C4-2B (cell line): ENCODE data around the gene PARD3.
"Not testable (repeated sequence)": the region's sequence is repeated elsewhere in the genome, so short reads cannot be mapped to it uniquely, and the experiment has no call there.

ENCODE experiments used
- H3K27ac ChIP-seq: fragments of 450-650 bp; 2 replicates; pipeline ENCODE4 v1.5.1; 2017
- CTCF ChIP-seq: fragments of 450-650 bp; conservative IDR thresholded peaks from 2 replicates; pipeline ENCODE4 v1.5.1; 2017; ENCODE audit warnings: mild to moderate bottlenecking
- ZFX ChIP-seq: fragments of 450-650 bp; IDR thresholded peaks from 2 replicates; pipeline ENCODE4 v1.6.1; 2017

The PARD3 gene

GRCh38 chr10:34854147-34854601 lies 39.1 kb upstream of the PARD3 start:
- H3K27ac ChIP-seq, result no peak overlapping the region
- TF ChIP-seq ZFX, result no peak
- TF ChIP-seq CTCF, result no peak

DNA sequence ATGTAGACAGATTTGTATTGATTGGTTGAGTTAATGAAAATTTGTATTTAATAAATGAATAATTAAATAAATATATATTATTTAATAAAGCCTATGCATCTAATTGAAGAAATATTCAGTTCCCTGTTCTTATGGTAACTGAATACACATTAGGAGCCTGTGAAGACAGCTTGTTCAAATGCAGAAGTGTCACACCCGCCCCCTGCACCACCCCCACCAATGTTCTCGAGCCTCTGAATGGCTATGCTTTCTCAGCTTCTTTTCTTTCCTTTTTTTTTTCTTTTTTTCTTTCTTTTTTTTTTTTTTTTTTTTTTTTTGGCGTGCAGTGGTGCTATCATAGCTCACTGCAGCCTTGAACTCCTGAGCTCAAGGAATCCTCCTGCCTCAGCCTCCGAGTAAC lies 38.3 kb upstream of the PARD3 start:
- TF ChIP-seq CTCF (no peak), ZFX (no peak)
- no peak overlapping the region for H3K27ac ChIP-seq

- TF ChIP-seq ZFX (no peak), CTCF (no peak)
- H3K27ac ChIP-seq, result no peak overlapping the region
These were observed 35.5 kb upstream of the PARD3 start for GRCh38 chr10:34850558-34850957.

GRCh38 chr10:34850036-34850435 lies 34.9 kb upstream of the PARD3 start:
- TF ChIP-seq CTCF (no peak), ZFX (no peak)
- H3K27ac ChIP-seq, result no peak overlapping the region

GRCh38 chr10:34845070-34845469 lies 30.0 kb upstream of the PARD3 start:
- no peak overlapping the region for H3K27ac ChIP-seq
- TF ChIP-seq CTCF, result no peak
- TF ChIP-seq ZFX, result no peak

DNA sequence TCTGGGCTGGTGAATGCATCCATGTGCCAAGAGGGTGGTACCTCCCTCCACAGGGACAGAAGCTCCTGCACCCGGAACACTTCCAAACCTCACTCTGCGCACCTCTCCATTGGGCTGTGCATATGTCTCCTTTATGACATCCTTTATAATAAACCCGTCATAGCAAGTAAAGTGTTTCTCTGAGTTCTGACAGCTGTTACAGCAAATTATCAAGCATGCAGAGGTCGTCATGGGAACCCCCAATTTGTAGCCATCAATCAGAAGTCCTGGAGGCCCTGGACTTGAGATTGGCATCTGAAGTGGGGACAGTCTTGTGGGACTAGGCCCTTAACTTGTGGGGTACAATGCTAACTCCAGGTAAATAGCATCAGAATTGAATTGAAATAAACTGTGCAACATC lies 29.4 kb upstream of the PARD3 start:
- TF ChIP-seq ZFX (no peak), CTCF (no peak)

GRCh38 chr10:34843470-34843869 lies 28.4 kb upstream of the PARD3 start:
- not testable (repeated sequence) for H3K27ac ChIP-seq

More for the DNA sequence above, 29.4 kb upstream of the PARD3 start:
- H3K27ac ChIP-seq, result no peak overlapping the region

DNA sequence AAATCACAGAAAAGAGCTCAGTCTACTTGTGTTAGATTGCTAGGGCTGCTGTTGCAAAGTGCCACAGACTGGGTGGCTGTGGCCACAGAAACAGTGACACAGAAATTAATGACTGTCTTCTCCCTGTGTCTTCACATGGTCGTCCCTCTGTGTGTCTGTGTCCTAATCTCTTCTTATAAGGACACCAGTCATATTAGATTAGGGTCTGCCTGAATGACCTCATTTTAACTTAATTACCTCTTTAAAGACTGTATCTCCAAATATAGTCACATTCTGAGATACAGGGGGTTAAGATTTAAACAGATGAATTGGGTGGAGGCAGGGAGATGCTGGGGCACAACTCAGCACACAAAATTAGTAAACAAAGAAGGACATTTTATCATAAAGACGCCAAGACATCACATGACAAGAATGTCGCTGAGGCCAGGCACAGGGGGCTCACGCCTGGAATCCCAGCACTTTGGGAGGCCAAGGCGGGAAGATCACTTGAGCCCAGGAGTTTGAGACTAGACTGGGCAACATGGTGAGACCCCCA lies 23.3 kb upstream of the PARD3 start:
- peak overlapping the region; percentile 22 for H3K27ac ChIP-seq
- TF ChIP-seq CTCF (no peak), ZFX (no peak)
